Osteocyte (in vitro differentiated cells): ENCODE results near the gene ASGR2. TPM values are rescaled to one million over a fixed set of nuclear protein-coding genes. Genes with fewer than 3 reads are reported as not detected.

Experiments
- DNase-seq: peaks from one replicate; pipeline ENCODE4 v3.0.0; 2021; ENCODE audit warnings: mixed read lengths; ENCODE audit not compliant: unreplicated experiment; ENCODE audit errors: extremely low spot score
- H3K27ac Mint-ChIP-seq: one replicate; pipeline ENCODE4 v1.8.0; 2021; ENCODE audit warnings: mild to moderate bottlenecking, mixed read lengths; ENCODE audit not compliant: unreplicated experiment
- H3K27me3 Mint-ChIP-seq: one replicate; pipeline ENCODE4 v1.8.0; 2021; ENCODE audit warnings: mixed read lengths; ENCODE audit not compliant: unreplicated experiment
- H3K36me3 Mint-ChIP-seq: one replicate; pipeline ENCODE4 v1.8.0; 2021; ENCODE audit warnings: mixed read lengths; ENCODE audit not compliant: unreplicated experiment
- H3K4me1 Mint-ChIP-seq: one replicate; pipeline ENCODE4 v1.8.0; 2021; ENCODE audit warnings: mixed read lengths; ENCODE audit not compliant: unreplicated experiment
- H3K4me3 Mint-ChIP-seq: one replicate; pipeline ENCODE4 v1.8.0; 2021; ENCODE audit warnings: mild to moderate bottlenecking, moderate library complexity, mixed read lengths; ENCODE audit not compliant: unreplicated experiment
- H3K9me3 Mint-ChIP-seq: one replicate; pipeline ENCODE4 v1.8.0; 2021; ENCODE audit warnings: mixed read lengths; ENCODE audit not compliant: unreplicated experiment
- total RNA-seq: library from RNA; stranded (reverse); gene quantifications from 2 replicates; pipeline ENCODE4 v1.2.1, GENCODE V29; 2021
- TF ChIP-seq, protein P1 (sequence below): fragments of 200-600 bp; sonication (generic); IDR thresholded peaks from 2 replicates; pipeline ENCODE4 v1.5.0; 2021; ENCODE audit warnings: antibody characterized with exemption, mild to moderate bottlenecking, moderate library complexity

ASGR2 gene
- total RNA-seq, 1 donor from 2014 or later = not detected

DNA sequence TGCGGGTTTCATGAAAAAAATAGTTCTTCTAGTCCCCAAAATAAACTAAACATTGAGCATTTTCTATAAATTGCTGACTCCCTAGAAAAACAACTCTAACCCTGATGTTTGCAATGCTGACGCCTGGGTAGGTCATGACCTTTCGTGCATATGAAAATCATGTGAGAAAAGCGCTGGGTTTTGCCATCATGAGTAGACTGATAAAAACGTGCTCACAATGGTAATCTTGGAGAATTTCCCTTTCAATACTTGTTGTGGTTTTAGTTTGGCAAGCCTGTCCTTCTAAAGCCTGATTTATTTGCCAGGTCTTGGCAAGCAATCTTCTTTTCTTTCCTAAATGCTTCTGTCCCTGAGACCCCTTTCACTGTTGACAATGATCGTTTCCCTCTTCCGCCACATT lies 30.5 kb downstream of the ASGR2 start:
- DNase-seq = no peak
- Mint-ChIP-seq H3K27ac (no peak overlapping the region), H3K36me3 (no peaks in the 10 kb centered on the region), H3K4me1 (no peaks in the 10 kb centered on the region), H3K9me3 (no peaks in the 10 kb centered on the region), H3K4me3 (no peak overlapping the region), H3K27me3 (peaks cover 24% of the 10 kb centered on the region)
- TF ChIP-seq, protein P1, sequence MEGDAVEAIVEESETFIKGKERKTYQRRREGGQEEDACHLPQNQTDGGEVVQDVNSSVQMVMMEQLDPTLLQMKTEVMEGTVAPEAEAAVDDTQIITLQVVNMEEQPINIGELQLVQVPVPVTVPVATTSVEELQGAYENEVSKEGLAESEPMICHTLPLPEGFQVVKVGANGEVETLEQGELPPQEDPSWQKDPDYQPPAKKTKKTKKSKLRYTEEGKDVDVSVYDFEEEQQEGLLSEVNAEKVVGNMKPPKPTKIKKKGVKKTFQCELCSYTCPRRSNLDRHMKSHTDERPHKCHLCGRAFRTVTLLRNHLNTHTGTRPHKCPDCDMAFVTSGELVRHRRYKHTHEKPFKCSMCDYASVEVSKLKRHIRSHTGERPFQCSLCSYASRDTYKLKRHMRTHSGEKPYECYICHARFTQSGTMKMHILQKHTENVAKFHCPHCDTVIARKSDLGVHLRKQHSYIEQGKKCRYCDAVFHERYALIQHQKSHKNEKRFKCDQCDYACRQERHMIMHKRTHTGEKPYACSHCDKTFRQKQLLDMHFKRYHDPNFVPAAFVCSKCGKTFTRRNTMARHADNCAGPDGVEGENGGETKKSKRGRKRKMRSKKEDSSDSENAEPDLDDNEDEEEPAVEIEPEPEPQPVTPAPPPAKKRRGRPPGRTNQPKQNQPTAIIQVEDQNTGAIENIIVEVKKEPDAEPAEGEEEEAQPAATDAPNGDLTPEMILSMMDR = no peak

- H3K9me3 Mint-ChIP-seq = no peaks in the 10 kb centered on the region
- peaks cover 20% of the 10 kb centered on the region for H3K27me3 Mint-ChIP-seq
- no peak overlapping the region for H3K27ac Mint-ChIP-seq
- no peaks in the 10 kb centered on the region for H3K4me1 Mint-ChIP-seq
- no peak overlapping the region for H3K4me3 Mint-ChIP-seq
- DNase-seq = no peak
- TF ChIP-seq, protein P1 = no peak
- H3K36me3 Mint-ChIP-seq = no peaks in the 10 kb centered on the region
These were observed 31.0 kb downstream of the ASGR2 start for GRCh38 chr17:7083592-7083991.

- Mint-ChIP-seq H3K9me3 (no peaks in the 10 kb centered on the region), H3K27me3 (peaks cover 17% of the 10 kb centered on the region), H3K4me1 (no peaks in the 10 kb centered on the region), H3K27ac (no peak overlapping the region), H3K4me3 (no peak overlapping the region), H3K36me3 (no peaks in the 10 kb centered on the region)
- TF ChIP-seq, protein P1 = no peak
- DNase-seq = no peak
These were observed 33.1 kb downstream of the ASGR2 start for GRCh38 chr17:7081341-7082062.

- Mint-ChIP-seq H3K27me3 (peaks cover 13% of the 10 kb centered on the region), H3K27ac (no peak overlapping the region), H3K4me3 (no peak overlapping the region), H3K9me3 (no peaks in the 10 kb centered on the region), H3K4me1 (no peaks in the 10 kb centered on the region), H3K36me3 (no peaks in the 10 kb centered on the region)
- DNase-seq = no peak
- TF ChIP-seq, protein P1 = no peak
These were observed 34.1 kb downstream of the ASGR2 start for GRCh38 chr17:7080456-7081041.

DNA sequence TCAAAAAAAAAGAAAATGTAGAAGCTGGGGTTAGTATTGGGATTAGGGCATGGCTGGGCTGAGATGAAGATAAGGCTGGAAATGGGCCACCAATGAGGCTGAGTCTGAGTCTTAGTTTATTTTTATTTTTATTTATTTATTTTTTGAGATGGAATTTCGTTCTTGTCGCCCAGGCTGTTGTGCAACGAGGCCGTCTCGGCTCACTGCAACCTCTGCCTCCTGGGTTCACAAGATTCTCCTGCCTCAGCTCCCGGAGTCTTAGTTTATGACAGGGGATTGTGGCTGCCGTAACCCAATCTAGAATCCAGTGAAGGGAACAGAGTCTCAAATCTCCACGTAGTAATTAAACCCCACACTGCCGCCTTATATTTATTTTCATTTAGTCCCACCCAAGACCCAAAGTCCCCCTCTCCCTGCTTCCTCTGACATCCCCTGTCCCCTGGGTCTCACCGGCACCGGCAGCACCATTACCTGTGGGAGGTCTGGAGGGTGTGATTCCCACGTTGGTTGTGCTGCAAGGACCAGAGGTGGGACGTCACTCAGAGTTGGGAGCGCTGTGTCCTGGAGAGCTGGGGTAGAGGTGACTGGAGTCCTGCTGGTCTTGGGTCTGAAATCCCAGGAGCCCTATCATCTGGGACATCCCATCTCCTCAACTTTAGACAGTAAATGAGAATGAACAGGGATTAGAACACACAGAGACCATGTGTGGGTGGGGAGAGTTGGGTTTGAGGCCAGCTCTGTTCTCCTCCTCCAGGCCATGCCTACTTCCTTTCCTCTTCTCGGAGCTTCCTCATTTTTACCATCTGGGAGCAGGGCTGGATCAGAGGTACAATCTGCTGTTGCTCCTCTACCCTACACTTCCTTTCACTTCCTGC lies 34.8 kb downstream of the ASGR2 start, which contains the start of gene CLEC10A:
CLEC10A (minus strand) TSS at position 671 of the 875 bp plus-strand sequence. CDS start 1,439 bp downstream, outside the sequence.
- H3K36me3 Mint-ChIP-seq = no peaks in the 10 kb centered on the region
- no peaks in the 10 kb centered on the region for H3K4me1 Mint-ChIP-seq
- H3K27ac Mint-ChIP-seq = no peak within 1 kb of the TSS
- no peak for DNase-seq
- TF ChIP-seq, protein P1 = no peak
- H3K27me3 Mint-ChIP-seq = peaks cover 13% of the 10 kb centered on the region
- no peaks in the 10 kb centered on the region for H3K9me3 Mint-ChIP-seq
- no peak within 1 kb of the TSS for H3K4me3 Mint-ChIP-seq
